HG02852 (cell line): ENCODE data around the gene AFF3.
"Not testable (repeated sequence)": the region's sequence is repeated elsewhere in the genome, so short reads cannot be mapped to it uniquely, and the experiment has no call there.

ENCODE experiments used
- ATAC-seq: cut with Tn5 transposase; IDR thresholded peaks from one replicate; pipeline ENCODE4 v1.9.1; 2021; ENCODE audit warnings: mild to moderate bottlenecking, moderate library complexity; ENCODE audit not compliant: unreplicated experiment

AFF3 gene

DNA sequence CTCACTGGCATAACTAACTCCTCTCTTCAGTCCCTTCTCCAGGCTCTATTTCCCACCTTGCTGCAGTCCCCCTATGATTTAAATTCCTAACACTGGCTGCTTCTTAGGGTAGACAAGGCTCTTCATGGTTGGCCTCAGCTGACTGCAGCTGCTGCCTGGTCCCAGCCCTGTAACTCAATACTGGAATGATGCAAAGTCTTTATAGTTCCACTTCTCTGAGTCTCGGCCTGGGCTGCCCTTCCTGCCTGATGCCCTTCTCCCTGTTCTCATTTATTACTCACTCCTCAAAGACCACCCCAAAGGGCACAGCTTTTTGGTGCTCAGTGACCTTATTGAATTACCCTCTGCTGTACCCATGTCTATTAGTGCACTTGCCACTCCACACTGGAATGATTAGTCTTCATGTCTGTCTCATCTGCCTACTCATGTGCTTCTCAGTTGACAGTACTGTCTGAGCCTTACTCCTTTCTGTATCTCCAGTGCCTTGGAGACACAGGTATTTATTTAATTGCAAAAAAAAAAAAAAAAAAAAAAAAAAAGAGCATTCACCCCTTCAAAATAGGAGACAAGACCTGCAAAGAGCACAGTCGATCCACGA is 453.1 kb downstream of the AFF3 start:
- no peak for ATAC-seq

GRCh38 chr2:99688699-99689098 is 453.7 kb downstream of the AFF3 start:
- no peak for ATAC-seq

DNA sequence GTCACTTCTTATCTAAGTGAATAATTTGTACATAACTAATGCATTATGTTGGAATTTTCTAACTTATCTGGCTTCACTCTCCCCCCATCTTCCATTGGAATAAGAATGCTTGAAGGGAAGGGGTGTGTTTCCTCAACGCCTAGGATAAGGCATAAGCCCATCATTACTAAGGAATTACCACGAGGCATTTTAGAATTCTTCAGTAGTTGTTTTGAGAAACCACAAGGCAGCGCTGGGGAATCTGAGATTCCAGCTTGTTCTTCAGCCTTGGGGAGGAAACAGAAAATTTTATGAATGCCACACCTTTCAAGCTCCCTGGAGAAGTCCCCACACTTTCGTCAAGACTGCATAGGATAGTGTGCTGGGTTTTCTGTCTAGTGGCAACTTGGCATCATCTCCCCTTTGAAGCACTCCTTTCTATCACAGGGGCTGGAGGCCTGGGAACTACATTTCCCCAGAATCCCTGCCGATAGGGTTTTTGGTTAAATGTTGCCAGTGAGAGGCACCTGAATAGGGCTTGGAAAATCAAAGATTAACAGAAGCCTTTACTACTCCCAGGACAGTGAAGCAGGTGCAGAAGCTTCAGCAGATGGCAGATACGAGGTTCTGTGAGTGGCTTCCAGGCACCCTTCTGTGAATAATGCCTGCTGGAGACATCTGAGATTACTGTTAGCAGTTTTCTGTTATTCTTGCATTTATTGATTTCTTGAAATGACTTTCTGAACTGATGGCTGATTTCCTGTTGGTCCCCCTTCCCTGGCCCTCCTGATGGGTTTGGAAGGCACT is 459.9 kb downstream of the AFF3 start:
- no peak for ATAC-seq

DNA sequence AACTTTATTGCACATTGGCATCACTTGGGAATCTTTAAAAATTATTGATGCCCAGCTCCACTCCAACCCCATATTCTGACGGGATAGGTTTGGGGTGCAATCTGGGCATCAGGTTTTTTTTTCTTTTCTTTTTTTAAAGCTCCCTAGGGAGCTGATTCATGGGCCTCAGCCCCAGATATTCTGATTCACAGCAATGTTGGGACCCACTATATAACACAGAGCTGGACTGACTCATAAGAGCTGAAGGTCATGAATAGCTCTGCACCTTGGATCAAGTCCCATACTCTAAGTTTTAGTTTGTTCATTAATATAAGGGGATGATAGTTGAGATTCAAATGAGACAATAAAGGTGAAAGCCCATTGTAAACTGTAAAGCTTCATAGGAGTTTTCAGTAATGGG is 461.4 kb downstream of the AFF3 start:
- no peak for ATAC-seq

- no peak for ATAC-seq
These were observed 462.9 kb downstream of the AFF3 start for GRCh38 chr2:99679518-99679917.

GRCh38 chr2:99678625-99679024 is 463.8 kb downstream of the AFF3 start:
- ATAC-seq, result no peak

- no peak for ATAC-seq
These were observed 464.6 kb downstream of the AFF3 start for GRCh38 chr2:99677814-99678213.

DNA sequence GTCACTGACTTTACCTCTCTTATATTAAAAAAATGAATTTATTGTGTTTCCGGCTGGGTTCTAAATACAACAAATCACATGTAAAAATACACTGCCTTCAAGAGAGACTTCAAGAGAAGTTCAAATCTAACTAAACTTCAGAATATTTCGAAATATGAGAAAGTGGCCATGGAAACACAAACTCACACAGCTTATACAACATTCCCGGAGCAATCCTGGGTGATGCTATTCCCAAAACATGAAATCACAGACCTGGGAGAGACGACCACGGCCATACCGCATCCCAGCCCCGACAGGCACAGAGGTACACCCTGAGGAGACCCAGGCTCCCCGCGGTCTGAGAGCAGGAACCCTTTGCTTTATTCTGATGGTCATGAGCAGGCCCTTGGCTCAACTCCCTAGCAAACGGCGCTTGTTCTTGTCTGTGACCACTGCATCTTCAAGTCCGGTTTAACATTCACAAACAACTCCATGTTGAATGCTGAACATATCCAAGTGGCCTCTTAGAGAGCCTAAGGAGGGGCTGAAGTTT is 467.2 kb downstream of the AFF3 start:
- no peak for ATAC-seq

GRCh38 chr2:99674090-99674489 is 468.3 kb downstream of the AFF3 start:
- no peak for ATAC-seq

DNA sequence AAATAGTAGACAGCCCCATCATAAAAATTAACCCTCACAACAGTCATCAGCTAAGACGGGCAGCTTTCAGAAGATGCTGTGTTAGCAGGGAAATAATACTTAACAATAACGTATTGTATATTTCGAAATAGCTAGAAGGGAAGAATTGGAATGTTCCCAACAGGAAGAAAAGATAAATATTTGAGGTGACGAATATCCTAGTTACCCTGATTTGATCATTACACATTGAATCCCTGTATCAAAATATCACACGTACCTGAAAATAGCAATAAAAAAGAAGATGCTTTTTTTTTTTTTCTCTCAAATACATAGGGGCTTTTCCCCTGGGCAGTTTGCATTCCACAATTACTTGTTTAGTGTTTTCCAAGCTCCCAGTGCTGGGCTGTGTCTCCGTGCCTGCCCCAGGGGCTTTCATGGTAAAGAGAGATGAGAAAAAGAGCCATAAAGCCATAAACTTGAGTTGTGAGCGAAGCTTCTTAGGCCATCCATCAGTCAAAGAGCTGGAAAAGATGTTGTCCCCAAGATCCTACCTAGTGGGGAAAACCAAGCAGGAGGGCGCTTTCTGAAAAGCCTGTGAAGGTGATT is 469.5 kb downstream of the AFF3 start:
- no peak for ATAC-seq

DNA sequence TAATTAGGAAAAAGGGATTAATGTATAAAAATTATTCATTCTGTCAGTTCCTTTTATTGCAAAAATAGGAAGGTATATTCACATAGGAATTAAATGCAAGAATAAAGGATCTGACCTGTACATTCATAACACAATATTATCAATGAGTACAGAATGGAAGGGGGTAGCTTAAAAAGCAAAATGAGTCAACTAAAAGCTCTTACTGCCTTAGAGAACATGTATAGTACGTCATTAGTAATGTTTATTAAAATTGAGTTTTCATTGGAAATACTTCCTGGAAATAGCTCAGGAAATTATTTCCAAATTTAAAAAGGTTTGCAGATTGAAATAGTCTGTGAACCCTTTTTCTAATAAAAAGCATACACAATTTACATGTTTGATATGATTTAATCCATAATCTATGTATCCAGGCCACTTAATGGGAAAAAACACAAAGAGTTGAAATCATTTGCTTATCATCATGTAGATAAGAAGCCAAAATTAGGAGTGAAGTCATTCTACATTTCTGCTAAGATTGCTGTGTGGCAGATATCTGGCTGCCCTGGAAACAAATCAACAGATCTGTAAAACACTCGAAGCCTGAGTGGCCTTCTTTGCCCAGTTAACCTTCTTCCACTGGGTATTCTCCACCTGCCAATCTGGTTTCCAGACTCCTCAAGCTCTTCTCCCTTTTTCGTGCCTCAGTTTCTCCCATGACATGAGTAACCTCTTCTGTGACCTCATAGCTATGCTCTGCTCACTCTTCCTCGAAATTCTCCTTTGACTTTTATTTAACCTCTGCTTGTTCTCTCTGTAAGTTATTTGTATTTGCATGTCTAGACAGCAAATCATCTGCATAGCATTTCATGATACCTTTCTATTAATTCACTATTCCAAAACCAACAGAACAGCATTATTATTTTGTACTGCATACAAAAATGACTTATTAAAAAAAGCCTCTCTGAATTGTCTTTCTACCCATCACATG is 471.3 kb downstream of the AFF3 start:
- ATAC-seq, result no peak

DNA sequence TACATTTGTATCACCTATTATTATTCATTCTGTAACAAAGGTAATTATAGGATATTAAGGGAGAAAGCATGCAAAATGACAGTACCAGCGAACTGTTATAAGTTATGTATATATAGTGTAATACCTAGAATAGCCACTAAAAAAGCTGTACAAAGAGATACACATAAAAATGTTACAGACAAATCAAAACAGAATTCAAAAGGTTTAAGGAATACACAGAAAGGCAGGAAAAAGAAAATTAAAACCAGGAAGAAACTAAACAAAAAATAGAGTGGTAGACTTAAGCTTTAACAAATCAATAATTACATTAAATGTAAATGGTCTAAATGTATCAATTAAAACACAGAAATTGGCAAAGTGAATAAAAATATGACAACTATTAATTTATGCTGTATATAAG is 476.1 kb downstream of the AFF3 start:
- no peak for ATAC-seq

- no peak for ATAC-seq
These were observed 478.7 kb downstream of the AFF3 start for GRCh38 chr2:99663641-99664040.

DNA sequence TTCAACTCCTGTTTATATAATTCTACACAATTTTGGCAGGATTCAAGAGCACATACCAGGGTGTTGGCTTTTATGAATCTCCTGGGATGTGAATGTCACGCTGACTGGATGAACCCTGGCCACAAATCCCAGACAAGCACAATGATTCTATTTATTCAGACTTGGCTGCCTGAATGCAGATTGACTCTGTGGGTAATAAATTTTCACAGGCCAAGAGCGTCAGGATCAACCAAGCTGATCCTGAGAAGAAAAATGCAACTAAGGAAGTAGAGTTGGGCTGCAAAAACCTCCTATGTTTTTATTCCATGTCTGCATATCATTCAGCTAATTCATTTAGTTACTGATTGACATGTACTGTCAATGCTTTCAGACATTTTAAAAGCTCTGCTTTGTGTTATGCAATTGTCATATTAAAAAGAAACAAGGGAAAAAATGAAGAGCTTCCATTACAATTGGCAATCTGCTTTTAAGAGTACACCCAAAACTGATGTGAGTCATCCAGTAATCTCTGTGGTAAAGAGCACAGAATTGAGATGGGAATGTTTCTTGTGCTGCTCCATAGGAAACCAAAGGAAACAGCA is 479.5 kb downstream of the AFF3 start:
- ATAC-seq, result no peak

- not testable (repeated sequence) for ATAC-seq
These were observed 480.6 kb downstream of the AFF3 start for GRCh38 chr2:99661761-99662160.

- ATAC-seq, result no peak
These were observed 481.6 kb downstream of the AFF3 start for GRCh38 chr2:99660616-99661406.

DNA sequence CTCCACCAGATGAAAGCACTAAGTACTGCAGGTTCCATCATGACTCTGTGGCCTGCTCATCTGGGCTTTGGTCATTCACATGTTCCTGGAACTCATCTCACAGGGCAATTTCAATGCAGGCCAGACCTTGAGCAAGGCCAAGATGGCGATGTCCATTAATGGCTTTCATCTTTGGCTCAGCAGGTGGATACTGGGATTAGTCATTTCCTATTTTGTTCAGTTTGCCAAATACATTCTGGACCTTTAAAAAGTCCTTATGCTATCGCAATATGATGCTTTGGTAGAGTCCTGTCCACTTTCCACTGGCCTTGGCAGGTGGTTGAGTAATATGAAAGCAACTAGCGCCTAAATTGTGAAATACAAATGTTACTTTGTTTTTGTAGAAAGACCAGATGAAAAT is 482.5 kb downstream of the AFF3 start:
- ATAC-seq, result no peak

GRCh38 chr2:99657691-99658258 is 484.6 kb downstream of the AFF3 start:
- no peak for ATAC-seq

- no peak for ATAC-seq
These were observed 485.4 kb downstream of the AFF3 start for GRCh38 chr2:99656994-99657393.
